Stimulated activated CD4-positive, alpha-beta T cell treated with anti-CD3 and anti-CD28 coated beads, TNF-alpha, amount 100 ng/mL, for 1 hour (primary cell): ENCODE results near the gene GAGE13.
"Not testable (repeated sequence)": the region's sequence is repeated elsewhere in the genome, so short reads cannot be mapped to it uniquely, and the experiment has no call there.

Source experiments
- DNase-seq, 3 donors: peaks; one replicate each; pipeline ENCODE4 v3.0.0-alpha.2; 2020; ENCODE audit warnings: low read depth in 3 of 3, low spot score in 1 of 3

Gene GAGE13, protein sequence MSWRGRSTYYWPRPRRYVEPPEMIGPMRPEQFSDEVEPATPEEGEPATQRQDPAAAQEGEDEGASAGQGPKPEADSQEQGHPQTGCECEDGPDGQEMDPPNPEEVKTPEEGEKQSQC

DNA sequence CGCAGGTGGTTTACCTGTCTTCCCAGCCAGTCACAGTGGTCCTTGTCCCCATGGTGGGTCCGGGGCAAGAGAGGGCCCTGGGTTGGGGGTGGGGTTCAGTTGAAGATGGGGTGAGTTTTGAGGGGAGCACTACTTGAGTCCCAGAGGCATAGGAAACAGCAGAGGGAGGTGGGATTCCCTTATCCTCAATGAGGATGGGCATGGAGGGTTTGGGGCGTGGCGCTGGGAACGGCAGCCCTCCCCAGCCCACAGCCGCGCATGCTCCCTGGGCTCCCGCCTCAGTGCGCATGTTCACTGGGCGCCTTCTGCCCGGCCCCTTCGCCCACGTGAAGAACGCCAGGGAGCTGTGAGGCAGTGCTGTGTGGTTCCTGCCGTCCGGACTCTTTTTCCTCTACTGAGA, at the start of gene GAGE13:
Gene GAGE13 (plus strand): TSS at position 301 of the 400 bp plus-strand sequence. CDS start 1,156 bp downstream, outside the sequence.
- not testable (repeated sequence) for DNase-seq

DNA sequence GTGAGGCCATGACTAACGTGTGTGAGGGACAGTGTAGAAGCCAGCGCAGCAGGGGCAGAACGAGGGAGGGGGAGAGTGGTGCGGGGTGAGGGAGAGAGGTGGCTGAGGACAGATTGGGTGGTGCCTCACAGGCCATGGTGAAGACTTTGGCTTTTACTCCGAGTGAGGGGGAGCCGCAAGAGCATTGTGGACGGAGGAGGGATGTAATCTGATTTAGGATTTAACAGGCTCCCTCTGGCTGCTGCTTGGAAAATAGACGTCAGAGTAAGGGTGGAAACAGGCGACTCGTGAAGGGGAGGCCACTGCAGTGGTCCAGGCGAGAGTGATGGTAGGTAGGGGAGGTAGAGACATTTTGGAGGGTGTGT, 48.8 kb upstream of the GAGE13 start:
- no peak for DNase-seq

DNA sequence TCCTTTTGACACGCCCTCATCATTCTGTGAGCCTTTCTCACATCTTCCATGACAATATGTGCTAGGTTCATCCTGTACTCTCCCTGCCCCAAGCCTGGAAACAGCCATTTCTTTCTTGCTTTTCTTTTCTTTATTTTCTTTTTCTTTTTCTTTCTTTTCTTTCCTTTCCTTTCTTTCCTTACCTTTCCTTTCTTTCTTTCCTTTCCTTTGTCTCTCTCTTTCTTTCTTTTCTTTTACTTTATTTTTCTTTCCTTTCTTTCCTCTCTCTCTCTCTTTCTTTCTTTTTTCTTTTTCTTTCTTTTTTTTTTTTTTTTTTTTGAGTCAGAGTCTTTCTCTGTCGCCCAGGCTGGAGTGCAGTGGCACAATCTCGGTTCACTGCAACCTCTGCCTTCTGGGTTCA, 47.2 kb upstream of the GAGE13 start:
- DNase-seq = no peak

DNA sequence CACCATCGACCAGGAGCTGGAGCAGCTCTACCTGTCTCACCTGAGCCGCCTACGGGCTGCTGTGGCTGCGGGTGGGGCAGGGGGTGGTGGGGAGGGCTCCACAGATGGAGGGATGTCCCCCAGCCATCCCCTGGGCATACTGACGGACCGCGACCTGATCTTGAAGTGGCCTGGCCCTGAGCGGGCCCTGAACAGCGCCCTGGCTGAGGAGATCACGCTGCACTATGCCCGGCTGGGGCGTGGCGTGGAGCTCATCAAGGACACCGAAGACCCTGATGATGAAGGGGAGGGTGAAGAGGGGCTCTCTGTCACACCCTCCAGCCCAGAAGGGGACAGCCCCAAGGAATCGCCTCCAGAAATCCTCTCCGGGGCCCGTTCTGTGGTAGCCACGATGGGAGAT, 45.2 kb upstream of the GAGE13 start:
- DNase-seq = no peak

DNA sequence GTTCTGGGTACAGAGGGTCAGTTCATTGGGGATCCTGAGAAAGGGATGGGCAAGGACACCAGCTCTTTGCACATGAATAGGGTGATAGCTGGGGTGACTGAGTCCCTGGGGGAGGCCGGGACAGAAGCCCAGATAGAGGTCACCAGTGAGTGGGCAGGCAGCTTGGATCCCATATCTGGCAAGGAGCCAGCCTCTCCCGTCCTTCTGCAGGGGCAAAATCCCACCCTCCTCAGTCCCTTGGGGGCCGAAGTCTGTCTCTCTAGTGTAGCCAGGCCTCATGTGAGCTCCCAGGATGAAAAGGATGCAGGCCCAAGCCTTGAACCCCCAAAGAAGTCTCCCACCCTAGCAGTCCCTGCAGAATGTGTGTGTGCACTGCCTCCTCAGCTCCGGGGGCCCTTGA, 44.8 kb upstream of the GAGE13 start:
- no peak for DNase-seq

DNA sequence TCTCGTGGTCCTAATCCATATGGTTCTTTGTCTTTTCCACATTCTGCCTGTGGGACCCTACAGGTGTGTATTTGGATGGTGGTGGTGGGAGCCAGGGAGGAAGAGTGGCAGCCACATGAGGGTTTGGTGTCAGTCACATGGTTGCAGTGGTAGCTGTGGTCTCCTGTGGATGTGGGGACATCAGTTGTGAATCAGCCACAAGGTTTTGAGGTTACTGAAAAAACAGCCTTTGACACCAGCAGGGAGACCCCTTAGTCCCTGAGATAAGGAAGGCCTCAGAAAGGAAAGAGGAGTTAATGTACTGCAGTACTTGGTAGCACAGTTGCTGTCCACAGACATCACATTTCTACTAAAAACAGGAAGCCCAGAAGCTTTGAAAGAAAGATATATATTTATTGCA, 43.7 kb upstream of the GAGE13 start:
- no peak for DNase-seq

DNA sequence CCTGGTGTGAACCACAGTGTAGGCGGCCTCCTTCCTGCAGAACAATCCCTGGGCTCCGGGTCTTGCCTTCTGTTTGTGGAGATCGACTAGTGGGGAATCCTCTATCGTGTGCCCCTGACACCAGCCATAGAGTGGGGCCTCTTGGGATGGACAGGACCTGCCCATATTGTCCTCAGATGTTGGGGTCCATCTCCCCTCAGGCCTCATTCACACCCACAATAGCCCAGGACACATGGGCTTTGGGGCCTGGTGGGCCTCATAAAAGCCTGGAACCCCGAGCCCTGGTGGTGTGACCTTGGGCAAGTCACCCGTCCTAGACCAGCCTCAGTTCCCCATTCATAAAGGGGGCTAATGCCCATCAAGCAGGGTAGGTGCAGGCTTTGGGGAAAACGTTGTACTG, 41.2 kb upstream of the GAGE13 start:
- DNase-seq = no peak

DNA sequence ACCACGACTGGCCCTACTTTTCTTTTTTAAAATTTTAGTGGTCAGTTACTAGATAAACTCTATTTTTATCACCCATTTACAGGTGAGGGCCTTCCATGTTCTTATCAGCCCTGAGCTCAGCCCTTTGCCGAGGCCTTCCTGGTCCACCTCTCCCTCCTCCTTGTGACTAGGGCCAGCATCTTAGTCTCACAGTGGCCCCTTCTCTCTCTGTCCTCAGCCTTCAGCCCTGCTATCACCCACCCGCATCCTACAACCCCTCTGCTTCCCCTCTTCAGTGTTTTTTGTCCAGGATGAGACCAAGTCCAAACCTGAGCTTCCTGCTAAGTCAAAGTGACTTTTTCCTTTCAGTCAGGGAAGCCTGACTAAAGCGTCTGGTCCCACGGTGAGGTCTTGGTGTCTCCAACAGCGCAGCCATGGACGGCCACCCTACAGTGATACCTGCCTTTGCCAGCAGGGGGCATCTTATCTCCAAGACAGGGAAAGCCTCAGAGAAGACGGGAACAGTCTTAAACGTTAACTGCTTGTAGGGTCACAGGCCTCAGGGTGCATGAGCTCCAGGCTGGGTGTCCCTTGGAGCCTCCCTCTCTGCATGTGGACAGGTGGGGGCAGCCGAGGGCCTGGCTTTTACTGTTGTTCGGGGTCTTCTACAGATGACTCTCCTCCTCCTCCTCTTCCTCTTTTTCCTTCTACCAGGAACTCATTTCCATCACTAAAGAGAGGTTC, 39.6 kb upstream of the GAGE13 start:
- DNase-seq = peak in 1 of 3 donors; percentile 57

DNA sequence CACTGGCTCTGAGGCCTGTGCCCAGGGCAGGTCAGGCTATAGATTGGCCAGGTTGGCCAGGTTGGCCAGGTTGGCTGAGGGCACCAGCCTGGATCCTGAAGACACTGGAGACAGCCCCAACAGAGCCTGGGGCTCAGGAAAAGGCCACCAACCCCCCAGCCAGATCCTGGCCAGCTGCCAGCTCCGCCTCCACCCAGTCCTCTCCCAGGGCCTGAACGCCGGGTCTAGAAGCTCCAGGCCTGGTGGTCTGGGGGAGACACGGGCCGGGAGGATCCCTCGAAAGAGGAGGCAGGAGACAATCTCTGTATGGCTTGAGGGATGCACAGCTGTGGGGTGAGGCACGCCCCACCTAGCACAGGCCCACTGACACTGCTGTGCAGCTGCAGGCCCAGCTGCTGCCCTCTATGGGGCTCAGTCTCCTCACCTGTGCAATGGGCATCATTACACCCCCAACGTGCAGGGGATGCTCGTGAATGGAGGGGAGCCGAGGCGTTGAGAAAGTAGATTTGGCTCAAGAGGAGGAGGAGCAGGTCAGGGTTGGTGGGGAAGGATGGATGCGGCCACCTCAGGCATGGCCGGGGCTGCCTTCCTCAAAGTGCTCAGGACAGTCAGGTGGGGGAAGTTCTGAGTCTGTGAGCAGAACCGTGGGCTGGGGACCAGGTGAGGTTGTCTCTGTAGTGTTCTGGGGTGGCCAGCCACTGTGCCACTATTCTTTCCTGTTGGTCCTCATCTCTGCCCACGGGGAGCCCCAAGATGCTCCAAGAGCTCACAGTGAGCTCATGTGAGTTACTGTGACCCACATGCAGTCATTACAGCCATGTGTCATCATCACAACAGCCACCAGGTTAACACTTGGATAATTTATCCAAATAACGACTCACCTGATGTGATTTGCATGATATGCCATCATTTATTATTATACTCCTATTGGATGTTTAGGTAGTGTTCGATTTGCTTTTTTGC, 38.7 kb upstream of the GAGE13 start:
- DNase-seq = no peak

DNA sequence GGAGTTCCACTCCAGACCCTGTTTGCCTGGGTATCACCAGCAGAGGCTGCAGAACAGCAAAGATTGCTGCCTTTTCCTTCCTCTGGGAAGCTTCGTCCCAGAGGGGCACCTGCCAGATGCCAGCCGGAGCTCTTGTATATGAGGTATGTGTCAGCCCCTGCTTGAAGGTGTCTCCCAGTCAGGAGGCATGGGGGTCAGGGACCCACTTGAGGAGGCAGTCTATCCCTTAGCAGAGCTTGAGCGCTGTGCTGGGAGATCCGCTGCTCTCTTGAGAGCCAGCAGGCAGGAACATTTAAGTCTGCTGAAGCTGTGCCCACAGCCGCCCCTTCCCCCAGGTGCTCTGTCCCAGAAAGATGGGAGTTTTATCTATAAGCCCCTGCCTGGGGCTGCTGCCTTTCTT, 32.1 kb upstream of the GAGE13 start:
- DNase-seq = not testable (repeated sequence)

DNA sequence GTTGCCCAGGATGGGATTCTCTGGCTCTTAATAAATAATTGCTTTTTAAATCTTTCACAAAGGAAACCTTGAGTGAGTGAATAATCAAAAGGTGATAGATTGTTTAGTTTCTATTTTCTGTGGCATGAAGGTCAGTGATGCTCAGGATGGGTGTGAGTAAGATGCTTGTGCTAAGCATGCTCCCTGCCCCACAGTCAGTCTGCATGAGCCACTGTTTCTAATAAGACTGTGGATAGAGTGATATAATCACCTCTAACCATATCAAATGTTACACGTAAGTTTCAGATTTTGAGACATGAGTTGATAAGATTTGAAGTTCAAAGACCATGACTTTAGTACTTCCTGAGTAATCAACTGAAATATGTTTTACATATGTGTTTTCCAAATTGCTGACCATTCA, 30.7 kb upstream of the GAGE13 start:
- no peak for DNase-seq

DNA sequence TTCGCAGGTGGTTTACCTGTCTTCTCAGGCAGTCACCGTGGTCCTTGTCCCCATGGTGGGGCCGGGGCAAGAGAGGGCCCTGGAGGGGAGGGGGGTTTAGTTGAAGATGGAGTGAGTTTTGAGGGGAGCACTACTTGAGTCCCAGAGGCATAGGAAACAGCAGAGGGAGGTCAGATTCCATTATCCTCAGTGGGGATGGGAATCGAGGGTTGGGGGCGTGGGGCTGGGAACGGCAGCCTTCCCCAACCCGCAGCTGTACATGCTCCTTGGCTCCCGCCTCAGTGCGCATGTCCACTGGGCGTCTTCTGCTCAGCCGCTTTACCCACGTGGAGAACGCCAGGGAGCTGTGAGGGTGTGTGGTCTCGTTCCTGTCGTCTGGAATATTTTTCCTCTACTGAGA, 28.0 kb upstream of the GAGE13 start, which contains the start of gene GAGE10:
Gene GAGE10 (plus strand): TSS at position 301 of the 400 bp plus-strand sequence. CDS start 1,214 bp downstream, outside the sequence.
- DNase-seq = no peak

DNA sequence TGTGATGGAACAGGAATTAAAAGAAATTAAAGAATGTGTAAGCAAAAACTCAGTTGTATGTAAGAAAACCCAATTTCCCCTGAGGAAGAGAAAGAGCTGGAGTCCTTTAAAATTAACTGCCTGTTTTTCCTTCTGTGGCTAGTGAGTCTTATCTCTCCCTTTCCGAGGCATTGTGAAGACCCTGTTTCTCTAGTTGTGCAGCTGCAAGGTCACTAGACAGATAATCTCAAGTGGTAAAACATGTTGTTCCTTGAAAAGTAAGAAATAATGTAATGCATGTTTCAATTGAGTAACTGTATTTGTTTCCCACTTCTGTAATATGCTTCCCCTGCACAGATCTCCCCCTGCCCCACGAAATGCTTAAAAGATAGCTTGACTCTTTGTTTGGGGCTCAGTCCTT, 23.6 kb upstream of the GAGE13 start:
- not testable (repeated sequence) for DNase-seq

DNA sequence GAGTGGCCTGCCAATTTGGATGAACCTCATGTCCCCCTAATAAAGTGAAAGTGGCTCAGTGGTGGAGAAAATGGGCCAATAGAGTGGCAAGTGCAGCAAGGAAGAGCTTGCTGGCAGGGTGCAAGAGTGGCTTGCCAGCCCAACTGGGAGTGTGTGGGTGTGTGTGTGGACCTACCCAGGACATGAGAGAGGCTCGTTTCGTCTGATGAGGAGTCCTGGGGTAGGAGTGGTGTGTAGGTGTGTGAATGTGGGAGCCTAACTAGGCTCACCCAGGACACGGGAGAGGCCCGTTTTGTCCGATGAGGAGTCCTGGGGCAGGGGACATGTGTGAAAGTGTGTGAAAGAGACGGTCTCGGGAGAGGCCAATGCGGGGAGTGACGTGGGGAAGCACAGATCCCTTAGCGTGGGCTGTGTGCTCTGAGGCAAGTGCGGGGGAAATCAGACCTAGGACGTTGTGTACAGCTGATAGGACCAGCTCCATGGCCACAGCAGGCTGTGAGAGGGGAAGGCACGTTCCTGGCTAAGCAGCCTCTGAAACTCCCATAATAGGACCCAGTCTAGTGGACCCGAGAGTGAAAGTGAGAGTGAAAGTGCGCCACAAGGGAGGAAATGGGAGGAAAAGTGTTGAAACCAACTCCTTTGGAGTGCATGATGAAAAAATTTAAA, 22.6 kb upstream of the GAGE13 start:
- DNase-seq = no peak

DNA sequence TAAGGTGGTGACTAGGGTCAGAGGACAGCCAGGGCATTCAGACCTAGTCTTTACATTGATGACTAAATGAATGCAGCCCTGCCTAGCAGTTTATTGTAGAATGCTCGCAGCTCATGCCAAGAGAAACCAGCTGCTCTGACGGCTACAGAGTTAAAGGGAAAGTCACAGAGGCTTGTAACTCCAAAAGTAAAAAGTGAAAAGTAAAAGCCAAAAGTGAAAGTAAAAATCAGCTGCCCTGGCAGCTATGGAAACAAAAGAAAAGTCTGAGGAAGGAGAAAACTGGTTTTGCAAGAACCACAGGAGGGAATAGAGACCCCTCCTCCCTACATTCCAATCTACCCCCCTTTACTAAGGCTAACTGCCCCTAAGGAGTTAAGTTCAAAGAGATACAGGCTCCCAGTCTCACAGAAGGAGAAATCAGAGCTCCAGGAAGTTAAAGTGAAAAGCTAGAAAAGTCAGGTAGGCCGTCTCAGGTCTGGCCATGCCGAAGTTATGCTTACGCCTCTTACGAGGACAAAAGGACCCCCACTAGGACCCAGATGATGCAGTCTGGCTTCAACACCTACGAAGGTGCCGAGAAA, 21.9 kb upstream of the GAGE13 start:
- DNase-seq = no peak

DNA sequence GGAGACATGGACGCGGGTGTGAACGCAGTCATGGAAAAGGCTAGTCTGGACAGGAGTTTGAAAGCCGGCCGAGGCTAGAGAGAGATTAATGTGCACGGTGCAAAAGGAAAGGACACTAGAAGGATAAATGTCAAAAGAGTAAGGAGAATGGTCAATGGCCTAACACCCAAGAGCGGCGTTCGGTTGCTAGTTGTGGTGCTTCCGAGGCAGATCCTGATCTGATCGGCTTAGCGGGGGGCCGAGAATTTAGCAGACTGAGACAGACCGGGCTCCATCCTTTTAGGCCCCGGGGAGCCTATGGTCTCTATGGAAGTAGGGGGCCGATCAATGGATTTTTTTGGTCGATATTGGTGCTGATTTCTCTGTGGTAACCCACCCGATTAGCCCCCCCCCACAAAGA, 21.0 kb upstream of the GAGE13 start:
- DNase-seq = no peak

DNA sequence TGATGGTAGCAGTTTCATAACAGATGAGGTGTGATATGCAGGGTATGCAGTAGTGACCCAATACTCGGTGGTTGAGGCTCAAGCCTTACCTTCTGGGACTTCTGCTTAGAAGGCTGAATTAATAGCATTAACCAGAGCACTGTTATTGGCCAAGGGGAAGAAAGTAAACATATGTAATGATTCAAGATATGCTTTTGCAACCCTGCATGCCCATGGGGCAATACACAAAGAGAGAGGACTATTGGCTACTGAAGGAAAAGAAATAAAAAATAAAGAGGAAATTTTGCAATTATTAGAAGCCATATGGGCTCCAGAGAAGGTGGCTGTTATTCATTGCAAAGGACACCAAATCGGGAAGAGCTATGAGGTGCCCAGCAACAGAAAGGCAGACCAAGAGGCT, 19.2 kb upstream of the GAGE13 start:
- DNase-seq = no peak

DNA sequence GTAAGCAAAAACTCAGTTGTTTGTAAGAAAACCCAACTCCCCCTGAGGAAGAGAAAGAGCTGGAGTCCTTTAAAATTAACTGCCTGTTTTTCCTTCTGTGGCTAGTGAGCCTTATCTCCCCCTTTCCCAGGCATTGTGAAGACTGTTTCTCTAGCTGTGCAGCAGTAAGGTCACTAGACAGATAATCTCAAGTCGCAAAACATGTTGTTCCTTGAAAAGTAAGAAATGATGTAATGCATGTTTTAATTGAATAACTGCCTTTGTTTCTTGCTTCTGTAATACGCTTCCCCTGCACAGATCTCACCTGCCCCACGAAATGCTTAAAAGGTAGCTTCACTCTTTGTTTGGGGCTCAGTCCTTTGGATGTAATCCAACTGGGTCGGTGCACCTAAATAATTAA, 15.3 kb upstream of the GAGE13 start:
- DNase-seq = no peak

DNA sequence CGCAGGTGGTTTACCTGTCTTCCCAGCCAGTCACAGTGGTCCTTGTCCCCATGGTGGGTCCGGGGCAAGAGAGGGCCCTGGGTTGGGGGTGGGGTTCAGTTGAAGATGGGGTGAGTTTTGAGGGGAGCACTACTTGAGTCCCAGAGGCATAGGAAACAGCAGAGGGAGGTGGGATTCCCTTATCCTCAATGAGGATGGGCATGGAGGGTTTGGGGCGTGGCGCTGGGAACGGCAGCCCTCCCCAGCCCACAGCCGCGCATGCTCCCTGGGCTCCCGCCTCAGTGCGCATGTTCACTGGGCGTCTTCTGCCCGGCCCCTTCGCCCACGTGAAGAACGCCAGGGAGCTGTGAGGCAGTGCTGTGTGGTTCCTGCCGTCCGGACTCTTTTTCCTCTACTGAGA, 9.6 kb upstream of the GAGE13 start, which contains the start of gene GAGE12J:
Gene GAGE12J (plus strand): TSS at position 301 of the 400 bp plus-strand sequence. CDS start 1,157 bp downstream, outside the sequence.
- not testable (repeated sequence) for DNase-seq

DNA sequence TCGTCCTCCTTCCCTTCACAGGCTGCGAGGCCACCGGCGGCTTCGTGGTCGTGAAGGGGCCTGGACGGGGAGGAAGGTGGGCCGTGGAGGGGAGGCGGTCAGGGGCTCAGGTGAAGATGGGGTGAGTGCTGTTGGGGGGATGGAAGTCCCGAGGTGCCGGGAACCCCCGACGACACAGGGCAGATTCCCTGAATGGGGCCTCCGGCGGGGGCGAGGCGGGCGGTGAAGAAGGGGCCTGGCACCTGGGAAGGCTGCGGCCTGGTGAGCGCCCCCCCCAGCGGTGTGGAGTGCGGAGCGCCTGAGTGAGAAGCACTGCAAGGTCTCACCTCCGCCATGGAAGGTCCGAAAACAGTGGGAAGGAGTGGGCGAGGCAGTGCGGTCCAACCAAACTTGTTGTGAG, 9.1 kb upstream of the GAGE13 start:
- not testable (repeated sequence) for DNase-seq

DNA sequence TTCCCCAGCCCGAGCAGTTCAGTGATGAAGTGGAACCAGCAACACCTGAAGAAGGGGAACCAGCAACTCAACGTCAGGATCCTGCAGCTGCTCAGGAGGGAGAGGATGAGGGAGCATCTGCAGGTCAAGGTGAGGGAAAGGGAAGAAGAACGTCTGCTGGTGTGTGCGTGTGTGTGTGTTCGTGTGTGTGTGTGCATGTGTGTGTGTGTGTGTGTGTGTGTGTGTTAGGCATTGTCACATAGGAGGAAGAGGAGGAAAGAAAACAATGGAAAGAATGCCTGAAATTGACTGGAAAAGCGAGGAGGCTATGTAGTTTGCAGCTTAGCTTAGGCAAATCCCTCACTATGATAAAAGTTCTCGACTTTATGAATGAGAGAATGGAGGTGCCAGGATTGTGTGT, 7.6 kb upstream of the GAGE13 start:
- not testable (repeated sequence) for DNase-seq
